Measurements from ENCODE around the gene GOLPH3.

The GOLPH3 gene

GRCh38 chr5:32174011-32174870, at the start of gene GOLPH3:
Gene GOLPH3, minus strand, starts transcription at chr5:32174319. Its CDS starts 285 bp downstream, at chr5:32174034.
- ChIA-PET POLR2A (interaction anchor here (0.5 to 1.8 kb wide), 19 partner anchors 9 to 416 kb away, joined by 3 to 13 read pairs (median 3); partner anchors contain the start of gene MTMR12), CTCF (interaction anchor here (0.8 to 1.3 kb wide), 2 partner anchors 15 to 58 kb away, joined by 3 to 4 read pairs; no protein-coding TSS in a partner anchor)
- Histone ChIP-seq H3K36me3 (ENCODE audit: control insufficient read depth in 2 of 2, insufficient read depth in 1 of 2, low read length in 2 of 2) (peaks cover 19 to 23% of the 10 kb centered on the region in 2 experiments), H3K4me1 (ENCODE audit: control insufficient read depth, insufficient read depth, low read length) (peaks cover 16% of the 10 kb centered on the region), H3K27ac (ENCODE audit: extremely low read depth, low read depth, low read length) (peak within 1 kb of the TSS; percentile 100), H3K9me3 (ENCODE audit: control insufficient read depth, insufficient read depth, low read depth, low read length) (no peaks in the 10 kb centered on the region), H3K4me3 (ENCODE audit: low read depth, low read length) (peak within 1 kb of the TSS; percentile 93)
- TF ChIP-seq ZFP37 (tag by site-specific recombination; IDR thresholded peaks at IDR 0.05) = peak; percentile 97
- peak; percentile 86 for TF ChIP-seq ZFHX2 (tag by site-specific recombination; conservative IDR thresholded peaks at IDR 0.05)
- TF ChIP-seq ZSCAN18 (tag by site-specific recombination; IDR thresholded peaks at IDR 0.05) = 0 out of 2 replicates have a peak, but pooled peaks have one; percentile 25
- TF ChIP-seq YY2 (tag by site-specific recombination; IDR thresholded peaks at IDR 0.05) = peak; percentile 86
- peak; percentile 98 for TF ChIP-seq ZSCAN30 (tag by site-specific recombination; IDR thresholded peaks at IDR 0.05)
- TF ChIP-seq ZNF350 (tag by site-specific recombination; IDR thresholded peaks at IDR 0.05) = no peak
- TF ChIP-seq ZSCAN23 (tag by site-specific recombination; IDR thresholded peaks at IDR 0.05) = peak; percentile 84
- TF ChIP-seq KLF9 (tag by site-specific recombination; IDR thresholded peaks at IDR 0.05; ENCODE audit: low read depth) = peak; percentile 60
- TF ChIP-seq ZNF423 (tag by site-specific recombination; IDR thresholded peaks at IDR 0.05) = peak; percentile 51; the same call in 1 of the 2 replicates
- no peak for TF ChIP-seq BCL6B (tag by site-specific recombination; IDR thresholded peaks at IDR 0.05)
- no peak for TF ChIP-seq TCF7L2 (IDR thresholded peaks at IDR 0.05; ENCODE audit: borderline replicate concordance, low read depth, low read length)
- no peak for TF ChIP-seq ZNF302 (tag by site-specific recombination; IDR thresholded peaks at IDR 0.05; ENCODE audit: low read depth)
- TF ChIP-seq SETDB1 (IDR thresholded peaks at IDR 0.05; ENCODE audit: insufficient read length, low read length) = no peak
- no peak; the same call in none of the 2 replicates for TF ChIP-seq ZNF645 (tag by site-specific recombination; IDR thresholded peaks at IDR 0.05)
- peak; percentile 97 for TF ChIP-seq ZNF501 (tag by site-specific recombination; IDR thresholded peaks at IDR 0.05)
- TF ChIP-seq ZNF19 (tag by site-specific recombination; IDR thresholded peaks at IDR 0.05; ENCODE audit: low read depth) = no peak
- TF ChIP-seq ZNF560 (tag by site-specific recombination; IDR thresholded peaks at IDR 0.05; ENCODE audit: borderline replicate concordance) = 0 out of 2 replicates have a peak, but pooled peaks have one; percentile 53
- no peak for TF ChIP-seq ZSCAN4 (tag by site-specific recombination; IDR thresholded peaks at IDR 0.05)
- TF ChIP-seq ZNF639 (tag by site-specific recombination; IDR thresholded peaks at IDR 0.05) = peak; percentile 64; the same call in 1 of the 2 replicates
- TF ChIP-seq IKZF3 (tag by site-specific recombination; IDR thresholded peaks at IDR 0.05) = 0 out of 2 replicates have a peak, but pooled peaks have one; percentile 18
- no peak for TF ChIP-seq ZNF768 (tag by site-specific recombination; IDR thresholded peaks at IDR 0.05)
- no peak for TF ChIP-seq PRDM6 (tag by site-specific recombination; IDR thresholded peaks at IDR 0.05)
- peak; percentile 92 for TF ChIP-seq SP7 (tag by site-specific recombination; IDR thresholded peaks at IDR 0.05)
- peak; percentile 72; the same call in 1 of the 2 replicates for TF ChIP-seq ZSCAN5A (tag by site-specific recombination; IDR thresholded peaks at IDR 0.05)
- TF ChIP-seq ZNF596 (tag by site-specific recombination; IDR thresholded peaks at IDR 0.05) = no peak; the same call in 1 of the 2 replicates
- TF ChIP-seq WT1 (tag by site-specific recombination; IDR thresholded peaks at IDR 0.05) = peak; percentile 64
- no peak for TF ChIP-seq GLI2 (tag by site-specific recombination; IDR thresholded peaks at IDR 0.05; ENCODE audit: borderline replicate concordance, low read depth)
